PC-9 (cell line): ENCODE data around the gene AGTPBP1. TPM values are rescaled to one million over a fixed set of nuclear protein-coding genes. Genes with fewer than 3 reads are reported as not detected.
"Not testable (repeated sequence)": the region's sequence is repeated elsewhere in the genome, so short reads cannot be mapped to it uniquely, and the experiment has no call there.

ENCODE experiments used
- BruUV-seq: library from RNA; stranded (reverse); fragments of 400-500 nt; replicated peaks from 2 replicates; lab custom pipeline; 2021; lab: Mats Ljungman, UMichigan
- CTCF ChIA-PET: fragments of 300-600 bp; sonication (Branson Sonifier 250); formaldehyde crosslinking; loops from one replicate; lab custom pipeline; 2022; ENCODE audit warnings: antibody characterized with exemption; lab: Charles Lee
- POLR2A ChIA-PET: fragments of 300-600 bp; sonication (Branson Sonifier 250); formaldehyde crosslinking; loops from one replicate; lab custom pipeline; 2022; ENCODE audit warnings: antibody characterized with exemption; ENCODE audit not compliant: unreplicated experiment; lab: Charles Lee
- DNase-seq, 2 experiments: peaks; one replicate each; pipeline versions ENCODE4 v3.0.0 to v3.0.0-alpha.2; 2015 to 2022; ENCODE audit warnings: mixed read lengths in 1 of 2
- H2AFZ ChIP-seq: fragments of 200-600 bp; sonication (generic); 2 replicates; pipeline ENCODE4 v1.8.1; 2017; ENCODE audit warnings: antibody characterized with exemption
- H3F3A ChIP-seq: fragments of 200-600 bp; sonication (generic); 2 replicates; pipeline ENCODE4 v1.8.1; 2017; ENCODE audit warnings: antibody characterized with exemption, mild to moderate bottlenecking, low read depth; ENCODE audit not compliant: insufficient read depth
- H3K27ac ChIP-seq: fragments of 200-600 bp; sonication (generic); 2 replicates; pipeline ENCODE4 v1.6.1; 2016; ENCODE audit warnings: mixed run types
- H3K27me3 ChIP-seq: fragments of 200-600 bp; sonication (generic); 2 replicates; pipeline ENCODE4 v1.6.1; 2016; ENCODE audit warnings: low read depth, mixed run types; ENCODE audit not compliant: insufficient read depth
- H3K36me3 ChIP-seq: fragments of 200-600 bp; sonication (generic); 2 replicates; pipeline ENCODE4 v1.6.1; 2016; ENCODE audit warnings: low read depth, mixed run types
- H3K4me1 ChIP-seq: fragments of 200-600 bp; sonication (generic); replicated peaks from 2 replicates; pipeline ENCODE4 v1.6.1; 2016; ENCODE audit warnings: mixed run types; ENCODE audit not compliant: insufficient read depth
- H3K4me2 ChIP-seq: fragments of 200-600 bp; sonication (generic); 2 replicates; pipeline ENCODE4 v1.6.1; 2017; ENCODE audit warnings: mixed run types
- H3K4me3 ChIP-seq: fragments of 200-600 bp; sonication (generic); 2 replicates; pipeline ENCODE4 v1.6.1; 2016; ENCODE audit warnings: mixed run types
- H3K79me2 ChIP-seq: fragments of 200-600 bp; sonication (generic); 2 replicates; pipeline ENCODE4 v1.6.1; 2017; ENCODE audit warnings: low read depth, mixed run types
- H3K9me2 ChIP-seq: fragments of 200-600 bp; sonication (generic); 2 replicates; pipeline ENCODE4 v1.8.1; 2017; ENCODE audit warnings: mild to moderate bottlenecking; ENCODE audit not compliant: insufficient read depth
- H3K9me3 ChIP-seq: fragments of 200-600 bp; sonication (generic); 2 replicates; pipeline ENCODE4 v1.8.1; 2016; ENCODE audit warnings: low read depth; ENCODE audit not compliant: insufficient read depth
- H4K20me1 ChIP-seq: fragments of 200-600 bp; sonication (generic); 2 replicates; pipeline ENCODE4 v1.8.1; 2017; ENCODE audit not compliant: insufficient read depth
- EZH2 ChIP-seq: fragments of 200-600 bp; sonication (generic); IDR thresholded peaks from 2 replicates; pipeline ENCODE4 v1.8.0; 2017; ENCODE audit warnings: antibody characterized with exemption, low read depth
- intact Hi-C: fragments of 100-400 bp; cut with micrococcal nuclease; formaldehyde crosslinking; loops from one replicate; pipeline ENCODE4 v1.10.0; 2022; ENCODE audit not compliant: unreplicated experiment
- total RNA-seq: library from RNA; stranded (reverse); gene quantifications from 2 replicates; pipeline ENCODE4 v1.2.3, GENCODE V29; 2021
- TF ChIP-seq, protein P1 (sequence below): fragments of 200-600 bp; sonication (generic); conservative IDR thresholded peaks from 2 replicates; pipeline ENCODE4 v1.6.1; 2017; ENCODE audit warnings: mixed run types, antibody characterized with exemption, mild to moderate bottlenecking, moderate library complexity

The AGTPBP1 gene
- total RNA-seq, 1 experiment from 2014 or later = 19.8 TPM

GRCh38 chr9:85727500-85727899, 14.3 kb downstream of the AGTPBP1 start:
- Histone ChIP-seq H4K20me1 (no peaks in the 10 kb centered on the region), H2AFZ (no peak overlapping the region), H3K27ac (no peak overlapping the region), H3K79me2 (no peaks in the 10 kb centered on the region), H3K9me3 (no peaks in the 10 kb centered on the region), H3F3A (no peaks in the 10 kb centered on the region), H3K9me2 (no peaks in the 10 kb centered on the region), H3K4me3 (no peak overlapping the region), H3K27me3 (no peaks in the 10 kb centered on the region), H3K4me1 (no peaks in the 10 kb centered on the region), H3K4me2 (no peak overlapping the region), H3K36me3 (no peaks in the 10 kb centered on the region)
- intact Hi-C loops = no loop called here
- BruUV-seq = no TSS peak
- CTCF ChIA-PET = no interaction called here
- POLR2A ChIA-PET = no interaction called here
- DNase-seq = no peak
- TF ChIP-seq EZH2 = no peak
- TF ChIP-seq, protein P1, sequence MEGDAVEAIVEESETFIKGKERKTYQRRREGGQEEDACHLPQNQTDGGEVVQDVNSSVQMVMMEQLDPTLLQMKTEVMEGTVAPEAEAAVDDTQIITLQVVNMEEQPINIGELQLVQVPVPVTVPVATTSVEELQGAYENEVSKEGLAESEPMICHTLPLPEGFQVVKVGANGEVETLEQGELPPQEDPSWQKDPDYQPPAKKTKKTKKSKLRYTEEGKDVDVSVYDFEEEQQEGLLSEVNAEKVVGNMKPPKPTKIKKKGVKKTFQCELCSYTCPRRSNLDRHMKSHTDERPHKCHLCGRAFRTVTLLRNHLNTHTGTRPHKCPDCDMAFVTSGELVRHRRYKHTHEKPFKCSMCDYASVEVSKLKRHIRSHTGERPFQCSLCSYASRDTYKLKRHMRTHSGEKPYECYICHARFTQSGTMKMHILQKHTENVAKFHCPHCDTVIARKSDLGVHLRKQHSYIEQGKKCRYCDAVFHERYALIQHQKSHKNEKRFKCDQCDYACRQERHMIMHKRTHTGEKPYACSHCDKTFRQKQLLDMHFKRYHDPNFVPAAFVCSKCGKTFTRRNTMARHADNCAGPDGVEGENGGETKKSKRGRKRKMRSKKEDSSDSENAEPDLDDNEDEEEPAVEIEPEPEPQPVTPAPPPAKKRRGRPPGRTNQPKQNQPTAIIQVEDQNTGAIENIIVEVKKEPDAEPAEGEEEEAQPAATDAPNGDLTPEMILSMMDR = no peak

- intact Hi-C loops = no loop called here
- CTCF ChIA-PET = no interaction called here
- no peak overlapping the region for H3K27ac ChIP-seq
- H3K27me3 ChIP-seq = no peaks in the 10 kb centered on the region
- no peaks in the 10 kb centered on the region for H3K9me3 ChIP-seq
- no peaks in the 10 kb centered on the region for H3K9me2 ChIP-seq
- no peak overlapping the region for H3K4me2 ChIP-seq
- H3K36me3 ChIP-seq = no peaks in the 10 kb centered on the region
- no peak overlapping the region for H2AFZ ChIP-seq
- no TSS peak for BruUV-seq
- no peaks in the 10 kb centered on the region for H3F3A ChIP-seq
- H3K4me1 ChIP-seq = no peaks in the 10 kb centered on the region
- H3K4me3 ChIP-seq = no peak overlapping the region
- H4K20me1 ChIP-seq = no peaks in the 10 kb centered on the region
- no peaks in the 10 kb centered on the region for H3K79me2 ChIP-seq
- POLR2A ChIA-PET = no interaction called here
- no peak for TF ChIP-seq EZH2
- no peak for DNase-seq
These were observed 15.0 kb downstream of the AGTPBP1 start for GRCh38 chr9:85726737-85727136.

DNA sequence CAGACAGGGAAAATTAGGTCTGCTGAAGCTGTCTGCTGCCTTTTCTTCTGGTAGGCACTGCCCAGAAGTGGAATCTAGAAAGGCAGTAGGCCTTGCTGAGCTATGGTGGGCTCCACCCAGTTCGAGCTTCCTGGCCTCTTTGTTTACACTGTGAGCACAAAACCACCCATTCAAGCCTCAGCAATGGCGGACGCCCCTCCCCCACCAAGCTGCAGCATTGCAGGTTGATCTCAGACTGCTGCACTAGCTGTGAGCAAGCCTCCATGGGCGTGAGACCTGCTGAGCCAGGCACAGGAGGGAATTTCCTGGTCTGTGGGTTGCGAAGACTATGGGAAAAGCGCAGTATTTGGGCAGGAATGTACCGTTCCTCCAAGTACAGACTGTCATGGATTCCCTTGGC, 18.5 kb downstream of the AGTPBP1 start:
- DNase-seq = peak in 1 of 2 experiments; percentile 83
- CTCF ChIA-PET = no interaction called here

DNA sequence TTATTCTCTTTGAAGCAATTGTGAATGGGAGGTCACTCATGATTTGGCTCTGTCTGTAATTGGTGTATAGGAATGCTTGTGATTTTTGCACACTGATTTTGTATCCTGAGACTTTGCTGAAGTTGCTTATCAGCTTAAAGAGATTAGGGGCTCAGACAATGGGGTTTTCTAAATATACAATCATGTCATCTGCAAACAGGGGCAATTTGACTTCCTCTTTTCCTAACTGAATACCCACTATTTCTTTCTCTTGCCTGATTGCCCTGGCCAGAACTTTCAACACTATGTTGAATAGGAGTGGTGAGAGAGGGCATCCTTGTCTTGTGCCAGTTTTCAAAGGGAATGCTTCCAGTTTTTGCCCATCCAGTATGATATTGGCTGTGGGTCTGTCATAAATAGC, 22.3 kb downstream of the AGTPBP1 start:
- H3K27me3 ChIP-seq, intact Hi-C loops, H3K4me3 ChIP-seq, H3K36me3 ChIP-seq, BruUV-seq, H2AFZ ChIP-seq, H4K20me1 ChIP-seq, H3K9me2 ChIP-seq, CTCF ChIA-PET, H3K27ac ChIP-seq, DNase-seq, H3K79me2 ChIP-seq, H3K4me1 ChIP-seq, POLR2A ChIA-PET, H3F3A ChIP-seq, H3K4me2 ChIP-seq, H3K9me3 ChIP-seq: not testable (repeated sequence)

More for the DNA sequence above, 18.5 kb downstream of the AGTPBP1 start:
- intact Hi-C loops = no loop called here
- H4K20me1 ChIP-seq = no peaks in the 10 kb centered on the region
- H3K27me3 ChIP-seq = no peaks in the 10 kb centered on the region
- POLR2A ChIA-PET = interaction anchor here (0.6 to 1.3 kb wide), 2 partner anchors 20 to 207 kb away, joined by 3 to 5 read pairs; no protein-coding TSS in a partner anchor
- H3F3A ChIP-seq = no peaks in the 10 kb centered on the region
- no peak overlapping the region for H3K4me2 ChIP-seq
- BruUV-seq = no TSS peak
- H3K27ac ChIP-seq = no peak overlapping the region
- H3K4me1 ChIP-seq = no peaks in the 10 kb centered on the region
- no peaks in the 10 kb centered on the region for H3K9me2 ChIP-seq
- no peaks in the 10 kb centered on the region for H3K79me2 ChIP-seq
- H3K9me3 ChIP-seq = no peaks in the 10 kb centered on the region
- H3K4me3 ChIP-seq = no peak overlapping the region
- no peaks in the 10 kb centered on the region for H3K36me3 ChIP-seq
- H2AFZ ChIP-seq = no peak overlapping the region
- TF ChIP-seq, protein P1 = no peak
- no peak for TF ChIP-seq EZH2

DNA sequence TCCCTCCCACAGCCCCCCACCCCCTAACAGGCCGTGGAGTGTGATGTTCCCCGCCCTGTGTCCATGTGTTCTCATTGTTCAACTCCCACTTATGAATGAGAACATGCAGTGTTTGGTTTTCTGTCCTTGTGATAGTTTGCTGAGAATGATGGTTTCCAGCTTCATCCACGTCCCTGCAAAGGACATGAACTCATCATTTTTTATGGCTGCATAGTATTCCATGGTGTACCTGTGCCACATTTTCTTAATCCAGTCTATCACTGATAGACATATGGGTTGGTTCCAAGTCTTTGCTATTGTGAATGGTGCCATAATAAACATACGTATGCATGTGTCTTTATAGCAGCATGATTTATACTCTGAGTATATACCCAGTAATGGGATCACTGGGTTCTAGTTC, 23.9 kb downstream of the AGTPBP1 start:
- CTCF ChIA-PET = not testable (repeated sequence)

More for the DNA sequence above, 23.9 kb downstream of the AGTPBP1 start:
- H3K36me3 ChIP-seq, H4K20me1 ChIP-seq, H3K9me3 ChIP-seq, H2AFZ ChIP-seq, H3K4me1 ChIP-seq, H3K79me2 ChIP-seq, H3K27me3 ChIP-seq, H3K4me2 ChIP-seq, H3K27ac ChIP-seq, intact Hi-C loops, H3F3A ChIP-seq, DNase-seq, H3K9me2 ChIP-seq, POLR2A ChIA-PET, BruUV-seq, H3K4me3 ChIP-seq: not testable (repeated sequence)
